ENCODE measurements around the gene WDR17. TPM values are rescaled to one million over a fixed set of nuclear protein-coding genes. Genes with fewer than 3 reads are reported as not detected.

WDR17 gene
- total and polyA plus RNA-seq, 2 of the 13 experiments (the other 11 are each of a cell fraction or from before 2014, with no cell fraction given), result not detected

DNA sequence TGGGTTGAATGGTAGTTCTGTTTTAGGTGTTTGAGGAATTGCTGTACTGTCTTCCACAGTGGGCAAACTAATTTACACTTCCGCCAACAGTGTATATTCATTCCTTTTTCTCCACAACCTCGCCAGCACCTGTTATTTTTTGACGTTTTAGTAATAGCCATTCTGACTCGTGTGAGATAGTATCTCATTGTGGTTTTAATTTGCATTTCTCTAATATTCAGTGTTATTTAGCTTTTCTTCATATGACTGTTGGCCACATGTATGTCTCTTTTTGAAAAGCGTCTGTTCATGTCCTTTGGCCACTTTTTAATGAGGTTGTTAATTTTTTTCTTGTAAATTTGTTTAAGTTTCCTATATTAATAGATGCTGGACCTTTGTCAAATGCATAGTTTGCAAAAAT is 26.9 kb upstream of the WDR17 start:
- Histone ChIP-seq H3K4me3 (replicated peaks in 1 of 3; ENCODE audit: insufficient read depth in 1 of 3, low read depth in 2 of 3, low read length in 3 of 3) (no peak overlapping the region), H3K9me3 (ENCODE audit: low read length) (no peaks in the 10 kb centered on the region), H2AFZ (ENCODE audit: low read length) (no peak overlapping the region), H3K79me2 (ENCODE audit: insufficient read depth, low read length) (no peaks in the 10 kb centered on the region), H3K9ac (ENCODE audit: insufficient read depth, low read depth, low read length) (no peak overlapping the region), H3K27me3 (ENCODE audit: control insufficient read depth in 1 of 2, insufficient read depth in 2 of 2, low read length in 2 of 2) (no peaks in the 10 kb centered on the region), H3K36me3 (replicated peaks in 1 of 2; ENCODE audit: control insufficient read depth in 1 of 2, insufficient read depth in 2 of 2, low read length in 2 of 2) (no peaks in the 10 kb centered on the region), H3K4me2 (ENCODE audit: low read depth, low read length) (no peak overlapping the region), H4K20me1 (ENCODE audit: insufficient read depth, low read length) (no peaks in the 10 kb centered on the region), H3K27ac (ENCODE audit: extremely low read length, insufficient read depth, low read length) (no peak overlapping the region), H3K4me1 (ENCODE audit: insufficient read depth, low read length) (no peaks in the 10 kb centered on the region)
- WGBS (ENCODE audit: low lambda C conversion rate), result 17% methylated on average over 5 of the region's 5 CpGs
- ChIA-PET CTCF (ENCODE audit: low intra/inter-chr PET ratio, low total read pairs) (no interaction called here), POLR2A (no interaction called here)
- in situ Hi-C loops (cut with HindIII; ENCODE audit: extremely low pct_ligation_motif_present, low pct_unique_long_range_greater_than_20kb), result loop anchor here (25.0 kb wide), 1 partner anchor 299 kb away; no protein-coding TSS in a partner anchor
- intact Hi-C loops (cut with micrococcal nuclease; ENCODE audit: unreplicated experiment), result loop anchor here (10.0 kb wide), 1 partner anchor 1006 kb away; no protein-coding TSS in a partner anchor
- FAIRE-seq (no peak), DNase-seq (ENCODE audit: low spot score) (no peak), ATAC-seq (no peak)
- BruUV-seq (replicated peaks), result no TSS peak
- TF ChIP-seq, protein P1, sequence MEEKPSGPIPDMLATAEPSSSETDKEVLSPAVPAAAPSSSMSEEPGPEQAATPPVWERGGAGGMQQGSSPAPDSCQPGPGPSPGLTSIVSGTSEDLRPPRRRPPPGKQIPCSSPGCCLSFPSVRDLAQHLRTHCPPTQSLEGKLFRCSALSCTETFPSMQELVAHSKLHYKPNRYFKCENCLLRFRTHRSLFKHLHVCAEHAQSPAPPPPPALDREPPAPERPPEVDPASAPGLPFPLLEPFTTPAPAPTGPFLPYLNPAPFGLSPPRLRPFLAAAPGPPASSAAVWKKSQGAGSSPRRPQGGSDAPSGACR (CRISPR knock-in tag; IDR thresholded peaks at IDR 0.05), result no peak
- TF ChIP-seq ESRRA (CRISPR knock-in tag; IDR thresholded peaks at IDR 0.05; ENCODE audit: low read depth), result no peak
- TF ChIP-seq, protein P2, sequence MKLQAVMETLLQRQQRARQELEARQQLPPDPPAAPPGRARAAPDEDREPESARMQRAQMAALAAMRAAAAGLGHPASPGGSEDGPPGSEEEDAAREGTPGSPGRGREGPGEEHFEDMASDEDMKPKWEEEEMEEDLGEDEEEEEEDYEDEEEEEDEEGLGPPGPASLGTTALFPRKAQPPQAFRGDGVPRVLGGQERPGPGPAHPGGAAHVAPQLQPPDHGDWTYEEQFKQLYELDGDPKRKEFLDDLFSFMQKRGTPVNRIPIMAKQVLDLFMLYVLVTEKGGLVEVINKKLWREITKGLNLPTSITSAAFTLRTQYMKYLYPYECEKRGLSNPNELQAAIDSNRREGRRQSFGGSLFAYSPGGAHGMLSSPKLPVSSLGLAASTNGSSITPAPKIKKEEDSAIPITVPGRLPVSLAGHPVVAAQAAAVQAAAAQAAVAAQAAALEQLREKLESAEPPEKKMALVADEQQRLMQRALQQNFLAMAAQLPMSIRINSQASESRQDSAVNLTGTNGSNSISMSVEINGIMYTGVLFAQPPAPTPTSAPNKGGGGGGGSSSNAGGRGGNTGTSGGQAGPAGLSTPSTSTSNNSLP (IDR thresholded peaks at IDR 0.05; ENCODE audit: low read depth, low read length), result no peak
- no peak for TF ChIP-seq ZBTB8A (CRISPR knock-in tag; IDR thresholded peaks at IDR 0.05; ENCODE audit: borderline replicate concordance, low read depth)
- TF ChIP-seq, protein P3, sequence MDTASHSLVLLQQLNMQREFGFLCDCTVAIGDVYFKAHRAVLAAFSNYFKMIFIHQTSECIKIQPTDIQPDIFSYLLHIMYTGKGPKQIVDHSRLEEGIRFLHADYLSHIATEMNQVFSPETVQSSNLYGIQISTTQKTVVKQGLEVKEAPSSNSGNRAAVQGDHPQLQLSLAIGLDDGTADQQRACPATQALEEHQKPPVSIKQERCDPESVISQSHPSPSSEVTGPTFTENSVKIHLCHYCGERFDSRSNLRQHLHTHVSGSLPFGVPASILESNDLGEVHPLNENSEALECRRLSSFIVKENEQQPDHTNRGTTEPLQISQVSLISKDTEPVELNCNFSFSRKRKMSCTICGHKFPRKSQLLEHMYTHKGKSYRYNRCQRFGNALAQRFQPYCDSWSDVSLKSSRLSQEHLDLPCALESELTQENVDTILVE (CRISPR knock-in tag; IDR thresholded peaks at IDR 0.05), result no peak
- TF ChIP-seq ERF (CRISPR knock-in tag; IDR thresholded peaks at IDR 0.05), result no peak
- no peak for TF ChIP-seq ZNF383 (CRISPR knock-in tag; IDR thresholded peaks at IDR 0.05; ENCODE audit: borderline replicate concordance)
- no peak for TF ChIP-seq ZNF615 (CRISPR knock-in tag; IDR thresholded peaks at IDR 0.05; ENCODE audit: borderline replicate concordance)
- TF ChIP-seq ISL2 (CRISPR knock-in tag; IDR thresholded peaks at IDR 0.05), result no peak
- TF ChIP-seq LCORL (IDR thresholded peaks at IDR 0.05), result no peak
- no peak for TF ChIP-seq LCORL (CRISPR knock-in tag; IDR thresholded peaks at IDR 0.05)
- no peak for TF ChIP-seq TBL1XR1 (IDR thresholded peaks at IDR 0.05; ENCODE audit: borderline replicate concordance, low read length, partially characterized antibody)
- no peak for TF ChIP-seq ZSCAN31 (CRISPR knock-in tag; IDR thresholded peaks at IDR 0.05; ENCODE audit: low read depth)
- no peak for TF ChIP-seq SNAI1 (CRISPR knock-in tag; IDR thresholded peaks at IDR 0.05; ENCODE audit: borderline replicate concordance)
- no peak for TF ChIP-seq RBAK (CRISPR knock-in tag; IDR thresholded peaks at IDR 0.05)
- no peak for TF ChIP-seq ZNF816 (CRISPR knock-in tag; IDR thresholded peaks at IDR 0.05; ENCODE audit: borderline replicate concordance)
- no peak for TF ChIP-seq FIP1L1 (IDR thresholded peaks at IDR 0.05; ENCODE audit: borderline replicate concordance, insufficient read depth, low read depth, low read length)
- TF ChIP-seq ZNF30 (CRISPR knock-in tag; IDR thresholded peaks at IDR 0.05), result no peak
